HG03135 (cell line): ENCODE measurements around the gene GNAT3.

Experiments
- ATAC-seq: cut with Tn5 transposase; IDR thresholded peaks from one replicate; pipeline ENCODE4 v1.9.1; 2021; ENCODE audit warnings: mild to moderate bottlenecking, moderate library complexity; ENCODE audit not compliant: unreplicated experiment

GNAT3 gene

DNA sequence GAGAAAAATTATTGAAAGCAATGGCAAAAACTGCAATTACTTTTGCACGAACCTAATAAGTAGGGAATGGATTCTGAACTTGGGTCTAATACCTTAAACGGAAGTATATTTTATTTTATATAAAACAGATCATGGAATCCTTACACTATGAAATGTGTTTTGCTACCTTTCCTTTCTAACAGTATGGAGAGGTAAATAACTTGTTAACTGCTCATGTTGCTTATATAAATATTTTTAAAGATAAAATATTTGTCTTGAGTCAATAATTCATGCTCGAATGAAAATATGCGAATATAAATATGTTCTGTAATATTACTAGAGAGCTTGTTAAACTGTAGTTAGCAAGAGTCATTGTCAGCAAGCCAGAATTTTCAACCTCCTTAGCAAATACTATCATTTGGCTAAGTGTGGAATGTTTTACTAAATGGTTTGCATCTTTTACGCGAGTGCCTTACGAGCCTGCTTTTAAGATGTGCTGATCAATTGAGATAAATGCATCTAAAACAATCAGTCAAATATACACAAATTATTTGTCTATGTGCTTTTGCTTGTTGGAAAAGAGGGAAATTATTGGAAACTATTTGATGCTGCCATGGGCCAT, 5.9 kb downstream of the GNAT3 start:
- no peak for ATAC-seq

DNA sequence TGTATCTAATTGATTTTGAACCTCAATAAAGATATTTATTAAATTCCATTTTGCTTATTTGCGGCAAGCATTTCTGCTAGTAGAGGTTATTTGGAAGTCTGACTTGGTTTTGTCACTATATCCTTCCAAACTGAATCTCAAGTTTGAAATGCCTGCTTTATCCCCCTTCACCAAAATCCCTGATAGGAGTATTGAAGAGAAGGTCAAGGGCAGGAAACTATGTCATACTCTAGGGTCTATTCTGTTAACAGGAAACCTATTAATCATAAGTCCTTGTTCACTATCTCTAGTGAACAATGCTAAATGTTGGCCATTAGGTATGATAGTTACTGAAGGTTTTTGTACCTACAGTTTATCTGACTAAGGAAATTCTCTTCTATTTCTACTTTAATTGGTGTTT, 11.5 kb downstream of the GNAT3 start:
- ATAC-seq = no peak

DNA sequence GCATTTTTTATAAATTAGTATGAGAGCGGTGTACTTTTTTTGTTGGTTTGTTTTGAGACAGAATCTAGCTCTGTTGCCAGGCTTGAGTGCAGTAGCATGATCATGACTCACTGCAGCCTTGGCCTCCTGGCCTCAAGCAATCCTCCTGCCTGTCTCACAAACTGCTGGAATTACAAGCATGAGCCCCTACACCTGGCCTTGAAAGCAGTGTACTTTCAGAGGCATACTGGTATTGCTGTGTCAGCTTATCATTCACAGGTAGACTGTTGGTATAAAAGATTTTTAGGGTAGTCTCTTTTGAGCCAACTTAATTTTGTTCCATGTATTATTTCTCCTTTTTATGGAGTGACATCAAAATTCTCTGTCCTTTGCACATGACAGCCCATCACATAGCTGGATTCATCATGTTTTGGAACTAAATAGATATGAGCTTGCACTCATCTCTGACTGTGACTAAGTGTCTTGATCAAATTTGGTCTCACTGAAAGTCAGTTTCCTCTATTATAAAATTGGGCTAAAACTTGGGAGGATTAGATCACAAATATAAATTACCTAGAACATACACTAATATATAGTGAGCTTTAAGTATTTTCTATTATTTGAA, 12.4 kb downstream of the GNAT3 start:
- ATAC-seq = no peak

DNA sequence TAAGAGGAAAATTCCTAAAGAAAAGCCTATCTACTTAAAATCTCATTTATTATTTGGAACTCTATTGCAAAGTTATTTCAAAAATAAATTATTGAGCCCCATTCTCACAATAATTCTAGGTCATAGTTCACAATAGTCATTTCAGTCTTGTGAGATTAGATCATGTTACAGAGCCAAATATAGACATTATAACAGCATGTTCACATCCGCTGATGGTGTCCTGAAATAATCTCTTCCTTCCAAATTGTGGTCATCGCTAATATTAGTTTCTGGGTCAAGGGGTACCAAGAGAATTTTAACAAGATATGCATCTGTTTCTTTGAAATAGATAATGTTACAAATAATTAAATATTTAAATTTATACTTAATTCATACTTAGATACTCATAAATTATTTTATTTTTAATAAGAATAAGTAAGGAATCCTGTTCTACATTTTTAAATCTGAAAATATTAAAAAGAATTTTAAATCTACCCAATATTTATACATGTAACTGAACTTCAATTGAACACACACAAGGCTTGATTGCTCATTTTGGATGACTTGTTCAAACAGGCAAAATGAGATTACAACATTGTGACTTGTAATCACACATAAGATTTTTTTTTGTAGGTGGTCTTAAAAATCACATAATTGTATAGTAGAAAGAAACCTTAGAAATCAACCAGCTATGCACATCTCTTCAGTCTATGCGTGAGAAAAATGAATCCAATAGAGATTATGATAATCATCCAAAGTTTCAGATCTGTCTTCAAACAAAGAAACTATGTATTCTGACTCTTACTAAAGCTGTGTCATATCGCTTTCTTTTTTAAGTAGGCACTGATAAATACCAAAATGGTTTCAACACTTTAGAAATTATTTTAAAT, 13.1 kb downstream of the GNAT3 start:
- ATAC-seq = no peak

DNA sequence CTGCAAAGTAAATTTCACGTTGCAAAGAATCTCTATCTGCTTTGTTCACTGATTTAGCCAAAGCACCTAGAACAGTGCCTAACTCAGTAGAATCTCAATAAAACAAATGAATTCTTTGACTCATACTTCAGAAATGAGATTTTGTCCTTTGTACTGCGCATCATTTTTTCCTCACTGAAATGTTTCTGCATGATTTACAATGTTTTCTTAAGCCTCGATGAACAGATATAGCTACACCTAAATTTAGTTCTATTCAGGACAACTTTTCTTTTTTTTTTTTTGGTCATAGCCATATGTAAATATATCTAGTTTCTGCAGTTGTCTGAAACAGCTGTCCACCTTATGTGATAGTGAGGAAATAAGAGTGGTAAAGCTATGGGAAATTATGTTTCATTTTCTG, 15.3 kb downstream of the GNAT3 start:
- ATAC-seq = no peak

DNA sequence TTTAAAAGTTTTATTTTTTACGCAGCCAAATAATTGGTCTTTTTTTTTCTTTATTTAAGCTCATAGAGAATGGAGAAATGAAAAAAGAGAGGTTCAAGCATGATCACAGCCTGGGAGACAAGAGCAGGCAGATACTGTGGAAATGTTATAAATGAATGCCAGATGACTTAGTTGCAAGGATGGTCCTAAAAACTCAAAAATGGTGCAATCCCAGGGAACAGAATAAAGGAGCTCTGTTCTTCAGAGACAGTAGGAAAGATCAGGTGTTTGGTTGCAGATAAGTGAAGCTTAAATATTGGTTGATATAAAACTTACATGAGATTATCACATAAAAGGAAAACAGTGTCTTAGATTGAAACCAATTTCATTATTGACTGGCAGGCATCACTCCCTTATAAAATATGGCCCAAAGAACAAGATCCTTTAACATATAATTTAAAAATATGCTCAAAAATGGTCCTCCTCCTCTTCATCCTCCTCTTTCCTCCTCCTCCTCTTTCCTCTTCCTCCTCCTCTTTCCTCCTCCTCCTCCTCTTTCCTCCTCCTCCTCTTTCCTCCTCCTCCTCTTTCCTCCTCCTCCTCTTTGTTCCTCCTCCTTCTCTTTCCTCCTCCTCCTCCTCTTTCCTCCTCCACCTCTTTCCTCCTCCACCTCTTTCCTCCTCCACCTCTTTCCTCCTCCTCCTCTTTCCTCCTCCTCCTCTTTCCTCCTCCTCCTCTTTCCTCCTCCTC, 18.6 kb downstream of the GNAT3 start:
- ATAC-seq = no peak

DNA sequence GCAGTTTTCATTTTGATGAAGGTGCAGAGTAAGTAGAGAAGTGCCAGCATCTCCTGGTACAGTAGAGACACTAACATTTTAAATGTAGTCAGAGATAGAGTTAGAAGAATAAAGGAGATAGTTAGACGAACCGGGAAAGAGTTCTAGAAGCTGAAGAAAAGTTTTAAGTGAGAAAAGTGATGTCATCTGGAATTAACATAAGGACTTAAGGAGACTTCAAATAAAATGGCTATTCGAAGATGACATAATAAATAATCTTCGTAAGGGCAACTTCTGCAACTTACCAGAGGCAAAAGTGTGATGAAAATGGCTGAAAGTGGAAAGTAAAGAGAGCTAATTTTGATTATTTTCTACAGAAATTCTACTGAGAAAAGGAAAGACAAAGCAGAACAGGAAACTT, 20.4 kb downstream of the GNAT3 start:
- ATAC-seq = no peak

DNA sequence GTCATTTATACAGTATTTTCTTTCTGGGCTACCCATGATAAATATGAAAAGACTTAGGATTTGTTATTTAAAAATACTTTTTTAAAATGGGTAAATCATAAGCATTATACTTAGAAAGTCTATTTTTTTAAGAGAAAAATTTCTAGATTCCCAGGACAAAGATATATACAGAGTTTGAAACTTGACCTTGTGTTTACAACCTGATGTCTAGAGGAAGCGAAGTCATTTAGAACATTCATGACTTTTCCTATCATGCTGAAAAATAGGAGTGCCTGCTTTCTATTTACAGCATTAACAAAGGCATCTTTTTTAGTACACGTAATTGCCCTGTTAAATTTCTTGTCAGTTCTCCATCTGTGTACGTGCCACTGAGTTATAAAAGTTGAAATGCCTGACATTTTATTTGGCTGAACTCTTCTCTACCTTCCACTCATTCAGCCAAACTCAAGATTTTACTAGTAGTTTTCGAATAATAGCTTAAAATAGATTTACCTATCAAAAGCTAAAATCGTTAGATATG, 23.0 kb downstream of the GNAT3 start:
- ATAC-seq = no peak

DNA sequence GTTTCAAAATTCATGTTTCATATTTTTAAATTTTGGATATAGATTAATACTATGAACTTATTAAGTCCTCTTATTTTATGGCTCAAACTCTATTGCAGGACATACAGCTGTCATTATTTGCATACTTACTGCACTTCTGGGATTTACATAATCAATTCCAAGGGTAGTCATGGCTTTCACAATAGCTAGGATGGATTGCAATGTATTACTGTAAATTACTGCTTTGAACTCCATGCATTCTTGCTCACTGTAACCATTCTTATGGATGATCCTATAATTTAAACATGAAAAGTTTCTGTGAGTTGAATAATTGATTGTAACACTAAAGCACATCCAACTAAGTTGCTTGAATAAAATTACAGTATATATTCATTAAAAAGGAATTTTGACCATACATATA, 23.5 kb downstream of the GNAT3 start:
- ATAC-seq = no peak

DNA sequence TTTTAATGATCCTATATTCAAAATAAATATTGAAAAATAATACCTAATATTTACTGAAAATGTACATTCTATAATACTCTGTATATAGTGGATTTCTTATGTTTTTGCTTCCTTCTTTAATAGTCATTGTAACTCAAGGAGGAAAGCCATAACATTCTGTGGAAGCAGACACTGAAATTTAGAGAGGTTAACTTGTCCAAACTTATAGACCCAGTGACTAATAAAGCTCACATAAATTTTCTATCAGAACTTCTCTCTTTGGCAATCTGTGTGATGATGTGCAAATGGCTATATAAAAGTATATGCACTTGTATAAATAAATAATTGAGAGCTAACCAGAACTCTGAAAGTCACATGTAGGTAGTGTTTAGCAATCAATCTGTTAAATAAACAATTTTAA, 26.1 kb downstream of the GNAT3 start:
- ATAC-seq = no peak

DNA sequence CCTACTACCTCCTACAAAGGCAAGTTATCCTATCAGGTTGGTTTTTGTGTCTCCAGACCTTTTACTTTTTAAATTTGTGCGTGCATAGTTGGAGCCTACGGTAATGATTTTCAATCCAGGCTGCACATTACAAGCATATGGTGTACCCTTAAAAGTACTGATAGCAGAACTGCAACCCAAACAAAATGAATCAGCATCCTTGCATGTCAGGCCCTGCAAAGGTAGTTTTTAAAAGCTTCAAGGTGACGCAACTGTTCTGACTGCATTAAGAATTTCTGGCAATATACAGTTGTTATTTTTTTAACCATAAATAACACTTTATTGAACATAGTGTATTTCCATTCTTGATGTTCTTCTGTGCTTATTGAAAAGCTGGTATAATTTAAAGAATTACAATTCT, 28.9 kb downstream of the GNAT3 start:
- ATAC-seq = no peak

DNA sequence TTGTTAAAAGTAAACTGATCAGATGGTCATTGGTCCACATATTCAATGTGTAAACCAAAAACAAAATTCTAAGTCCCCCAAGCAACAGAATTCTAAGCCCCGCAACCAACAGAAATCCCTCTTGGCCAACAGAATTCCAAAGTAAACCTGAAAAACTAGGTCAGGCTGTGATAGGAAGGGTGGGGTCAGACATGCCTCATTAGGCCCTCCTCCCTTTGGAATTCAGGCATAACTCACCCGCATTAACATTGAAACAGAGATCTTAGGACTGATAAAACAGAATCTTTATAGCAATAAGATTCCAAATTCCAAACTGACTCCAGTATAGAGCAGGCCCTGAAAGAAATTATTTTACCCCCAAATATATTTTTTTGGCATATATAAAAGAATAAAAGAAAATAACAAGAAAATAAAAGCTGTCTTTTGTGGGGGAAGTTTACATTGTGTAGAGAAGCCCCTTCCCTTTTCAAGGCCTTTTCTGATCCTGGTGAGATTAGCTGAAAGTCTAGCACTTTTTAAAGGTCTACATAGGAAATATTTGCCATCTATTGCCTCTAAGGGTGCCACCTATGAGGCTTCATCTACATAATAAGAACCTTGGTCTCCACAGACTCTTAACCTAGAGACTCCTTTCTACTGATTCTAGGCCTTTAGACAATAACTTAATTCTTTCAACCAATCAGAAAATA, 30.5 kb downstream of the GNAT3 start:
- no peak for ATAC-seq

DNA sequence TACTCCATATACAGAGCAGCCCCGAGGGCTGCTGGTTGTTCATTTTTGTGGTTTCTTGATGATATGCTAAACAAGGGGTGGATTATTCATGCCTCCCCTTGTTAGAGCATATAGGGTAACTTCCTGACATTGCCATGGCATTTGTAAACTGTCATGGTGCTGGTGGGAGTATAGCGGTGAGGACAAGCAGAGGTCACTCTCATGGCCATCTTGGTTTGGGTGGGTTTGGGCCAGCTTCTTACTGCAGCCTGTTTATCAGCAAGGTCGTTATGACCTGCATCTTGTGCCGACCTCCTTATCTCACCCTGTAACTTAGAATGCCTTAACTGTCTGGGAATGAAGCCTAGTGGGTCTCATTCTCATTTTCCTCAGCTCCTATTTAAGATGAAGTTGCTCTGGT, 31.3 kb downstream of the GNAT3 start:
- ATAC-seq = no peak

DNA sequence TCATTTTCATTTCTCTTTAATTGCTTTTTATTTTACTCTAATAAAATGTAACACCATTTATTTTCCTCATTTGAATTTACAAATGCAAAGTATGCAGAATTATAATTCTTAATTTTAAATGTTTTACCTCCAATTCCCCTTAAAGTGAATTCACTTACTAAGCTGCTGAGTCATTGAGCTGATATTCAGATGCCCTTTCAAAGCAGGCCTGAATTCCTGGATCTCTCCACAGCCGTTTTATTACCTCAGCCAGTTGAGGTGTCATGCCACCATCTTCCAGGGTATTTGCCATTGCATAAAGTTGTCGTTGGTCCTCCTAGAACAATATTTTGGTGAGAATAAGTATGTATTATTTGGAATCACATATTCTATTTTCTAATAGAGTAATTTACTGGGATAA, 33.2 kb downstream of the GNAT3 start:
- ATAC-seq = no peak

DNA sequence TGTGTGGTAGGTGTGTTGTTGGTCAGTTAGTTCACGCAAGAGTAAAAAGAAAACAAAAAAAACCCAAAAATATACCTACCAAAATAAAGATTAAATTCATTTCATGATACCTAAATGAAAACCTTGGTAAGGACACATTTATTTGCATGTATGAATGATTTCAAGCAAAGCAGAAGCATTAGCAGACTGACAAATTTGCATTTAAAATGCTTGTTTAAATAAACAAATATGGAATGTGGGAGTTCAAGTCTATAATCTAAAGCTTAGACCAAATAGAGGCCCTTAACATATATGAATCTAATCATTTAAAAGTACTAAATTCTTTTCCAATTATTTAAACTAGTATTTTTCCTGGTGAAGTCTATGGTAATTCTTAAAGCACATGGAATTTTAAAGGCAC, 35.8 kb downstream of the GNAT3 start:
- ATAC-seq = no peak

DNA sequence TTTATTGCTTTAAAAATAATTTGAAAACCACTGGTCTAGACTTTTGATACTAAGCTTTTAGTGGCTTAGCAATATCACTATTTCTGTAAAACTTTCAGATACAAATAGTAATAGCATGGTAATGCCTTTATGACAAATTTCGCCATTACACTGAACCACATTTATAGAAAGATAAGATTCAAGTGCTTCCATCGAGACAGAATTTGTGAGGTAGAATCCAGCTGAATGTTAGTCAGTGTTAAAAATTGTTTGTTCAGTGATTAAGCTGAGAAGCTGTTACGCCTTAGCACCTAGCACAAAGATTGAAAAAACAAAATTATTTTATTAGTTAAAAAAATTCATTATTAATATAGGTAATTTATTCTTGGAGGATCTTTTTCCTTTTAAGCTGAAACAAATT, 36.5 kb downstream of the GNAT3 start:
- no peak for ATAC-seq

DNA sequence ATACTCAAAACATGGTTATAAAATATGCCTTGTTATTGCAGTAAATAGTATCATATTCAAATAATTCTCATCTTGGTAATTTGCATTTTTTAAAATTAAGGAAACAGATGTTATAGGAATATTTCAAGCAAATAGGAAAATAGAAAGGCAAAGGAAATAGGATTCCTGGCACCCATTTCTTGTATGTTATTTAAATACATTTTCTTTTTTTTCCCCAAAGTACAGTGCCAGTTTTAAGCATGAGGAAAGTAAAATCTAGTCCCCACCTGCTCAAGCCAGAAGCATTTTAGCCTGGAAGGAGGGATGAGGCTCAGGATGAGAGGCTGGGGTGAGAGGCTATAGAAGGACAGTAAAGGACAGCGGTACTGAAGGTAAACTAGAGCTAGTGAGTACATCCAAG, 38.1 kb downstream of the GNAT3 start:
- ATAC-seq = no peak

DNA sequence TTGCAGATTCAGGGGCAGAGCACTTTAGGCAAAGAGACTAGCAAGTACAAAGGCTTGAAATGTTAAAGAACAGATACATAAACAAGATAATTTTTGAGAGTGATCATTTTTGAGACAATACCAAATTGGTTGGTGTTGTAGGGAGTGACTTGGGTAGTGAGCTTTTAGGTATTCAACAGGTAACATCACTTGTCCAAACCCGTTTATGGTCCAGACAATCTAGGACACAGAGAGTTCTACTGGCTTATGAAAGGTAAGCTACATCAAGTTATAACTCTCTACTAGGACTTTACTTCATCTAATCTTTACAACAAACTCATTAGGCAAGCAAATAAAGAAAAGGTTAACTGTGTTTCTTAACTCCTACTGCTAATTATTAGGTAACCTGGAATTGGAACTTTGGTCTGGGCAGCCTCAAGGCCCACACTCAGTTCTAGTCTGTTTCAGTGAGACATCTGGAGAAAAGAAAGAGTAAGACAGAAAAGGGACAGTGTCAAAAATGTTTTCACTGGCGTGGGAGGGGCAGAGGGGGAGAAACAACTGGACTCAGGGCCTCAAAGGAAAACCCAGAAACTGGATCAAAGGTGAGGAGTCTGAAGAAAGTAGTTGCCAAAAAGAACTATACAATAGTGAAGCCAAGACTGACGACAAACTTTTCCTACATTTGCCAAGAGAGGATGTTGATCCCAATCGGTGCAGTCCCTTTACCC, 39.2 kb downstream of the GNAT3 start:
- ATAC-seq = no peak

DNA sequence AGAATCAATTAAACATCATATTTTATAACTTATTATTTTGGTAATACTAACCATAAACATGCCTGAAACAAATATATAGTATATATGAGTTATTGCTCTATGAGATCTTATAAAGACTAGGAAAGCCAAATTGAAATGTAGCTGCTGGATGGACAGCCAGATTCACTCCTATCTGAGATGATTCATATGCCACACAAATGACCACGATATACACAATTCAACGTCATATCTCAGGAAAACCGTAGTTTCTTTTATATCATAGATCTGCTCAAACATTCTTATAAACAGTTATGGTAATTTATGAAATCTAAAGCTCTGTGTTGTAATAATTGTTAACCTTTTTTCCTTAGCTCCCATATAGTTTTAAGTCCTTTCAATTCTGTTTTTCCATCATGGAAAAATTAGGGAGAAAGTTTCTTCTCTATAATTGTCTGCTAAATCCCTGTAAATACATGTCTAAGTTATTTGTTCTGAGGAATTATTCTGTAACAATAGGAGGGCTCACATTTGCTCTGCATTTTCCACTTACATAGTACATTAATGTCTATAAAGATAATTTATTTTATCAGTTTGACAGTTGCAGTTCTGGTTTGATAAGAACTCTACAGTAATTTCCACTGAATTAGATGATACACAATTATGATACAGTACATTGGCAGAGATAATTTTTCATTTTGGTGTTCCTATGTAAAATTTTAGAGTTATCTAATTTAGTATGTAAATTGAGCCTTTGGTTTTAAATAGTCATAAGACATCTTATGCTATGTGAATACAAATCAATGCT, 42.7 kb downstream of the GNAT3 start:
- no peak for ATAC-seq
